Right lobe of liver (tissue), 4 donors: ENCODE measurements around the gene HDGF.

ENCODE experiments used
- CTCF ChIP-seq, 4 donors: fragments of 200-600 bp in 3 of 4; fragments of 450-650 bp in 1 of 4; IDR thresholded peaks; one replicate each; pipeline versions ENCODE4 v1.5.1 to v1.8.0; 2016 to 2022; ENCODE audit warnings: antibody characterized with exemption in 4 of 4, mild to moderate bottlenecking in 2 of 4
- POLR2A ChIP-seq: fragments of 450-650 bp; IDR thresholded peaks from one replicate; pipeline ENCODE4 v1.6.1; 2017; ENCODE audit warnings: antibody characterized with exemption, mild to moderate bottlenecking
- donor health status: DM: no; HTN: no; CAD: no.
- donor health status: DM: no; HTN: no; CAD: no.
- donor health status: DM: no; HTN: yes; CAD: no.

- TF ChIP-seq POLR2A (no peak), CTCF (IDR thresholded peaks at IDR 0.05) (no peak)
Measured at GRCh38 chr1:156768610-156769295, 17.3 kb upstream of the HDGF start.
